ENCODE results near the gene PTPRN2. TPM values are rescaled to one million over a fixed set of nuclear protein-coding genes. Genes with fewer than 3 reads are reported as not detected.

Gene PTPRN2
- total RNA-seq, 2 experiments from 2014 or later: 0.46 to 0.51 TPM

GRCh38 chr7:158284121-158284520 lies 303.5 kb downstream of the PTPRN2 start:
- ChIA-PET CTCF (interaction anchor here (1.0 kb wide), 1 partner anchor 23 kb away, joined by 3 read pairs; no protein-coding TSS in a partner anchor), POLR2A (no interaction called here)
- H3K4me3 Mint-ChIP-seq: no peak overlapping the region
- no peaks in the 10 kb centered on the region for H3K4me1 Mint-ChIP-seq
- no peaks in the 10 kb centered on the region for H3K36me3 Mint-ChIP-seq (ENCODE audit: low read depth)
- H3K27ac Mint-ChIP-seq: no peak overlapping the region
- ATAC-seq (no peak), DNase-seq (no peak)
- intact Hi-C loops (cut with DNase I, micrococcal nuclease): no loop called here
- no peaks in the 10 kb centered on the region for H3K27me3 Mint-ChIP-seq
- H3K9me3 Mint-ChIP-seq (ENCODE audit: low read depth): peaks cover 24% of the 10 kb centered on the region

GRCh38 chr7:158283016-158283974 lies 304.3 kb downstream of the PTPRN2 start:
- Mint-ChIP-seq H3K27me3 (no peaks in the 10 kb centered on the region), H3K4me3 (no peak overlapping the region), H3K36me3 (ENCODE audit: low read depth) (no peaks in the 10 kb centered on the region), H3K27ac (no peak overlapping the region), H3K4me1 (no peaks in the 10 kb centered on the region), H3K9me3 (ENCODE audit: low read depth) (peaks cover 18% of the 10 kb centered on the region)
- POLR2A ChIA-PET: no interaction called here
- intact Hi-C loops (cut with DNase I, micrococcal nuclease): no loop called here
- ATAC-seq (no peak), DNase-seq (no peak)
- CTCF ChIA-PET: interaction anchor here (1.0 kb wide), 1 partner anchor 24 kb away, joined by 3 read pairs; no protein-coding TSS in a partner anchor

GRCh38 chr7:158282461-158283001 lies 305.1 kb downstream of the PTPRN2 start:
- CTCF ChIA-PET: no interaction called here
- H3K27ac Mint-ChIP-seq: no peak overlapping the region
- no peak overlapping the region for H3K4me3 Mint-ChIP-seq
- peaks cover 12% of the 10 kb centered on the region for H3K9me3 Mint-ChIP-seq (ENCODE audit: low read depth)
- no peaks in the 10 kb centered on the region for H3K27me3 Mint-ChIP-seq
- H3K4me1 Mint-ChIP-seq: no peaks in the 10 kb centered on the region
- no peak for DNase-seq
- intact Hi-C loops (cut with DNase I, micrococcal nuclease): no loop called here
- H3K36me3 Mint-ChIP-seq (ENCODE audit: low read depth): no peaks in the 10 kb centered on the region
- POLR2A ChIA-PET: no interaction called here
- ATAC-seq: no peak

- ATAC-seq: no peak
- Mint-ChIP-seq H3K36me3 (ENCODE audit: low read depth) (no peaks in the 10 kb centered on the region), H3K4me3 (no peak overlapping the region), H3K27ac (no peak overlapping the region), H3K27me3 (no peaks in the 10 kb centered on the region), H3K4me1 (no peaks in the 10 kb centered on the region), H3K9me3 (ENCODE audit: low read depth) (peaks cover 4% of the 10 kb centered on the region)
- DNase-seq: no peak
- POLR2A ChIA-PET: no interaction called here
- intact Hi-C loops (cut with DNase I, micrococcal nuclease): no loop called here
- CTCF ChIA-PET: no interaction called here
Measured at GRCh38 chr7:158281441-158281840, 306.2 kb downstream of the PTPRN2 start.

GRCh38 chr7:158280448-158281144 lies 307.0 kb downstream of the PTPRN2 start:
- Mint-ChIP-seq H3K27ac (no peak overlapping the region), H3K36me3 (ENCODE audit: low read depth) (no peaks in the 10 kb centered on the region), H3K9me3 (ENCODE audit: low read depth) (no peaks in the 10 kb centered on the region), H3K4me3 (no peak overlapping the region), H3K4me1 (no peaks in the 10 kb centered on the region), H3K27me3 (no peaks in the 10 kb centered on the region)
- ATAC-seq (no peak), DNase-seq (no peak)
- intact Hi-C loops (cut with DNase I, micrococcal nuclease): no loop called here
- ChIA-PET POLR2A (no interaction called here), CTCF (no interaction called here)

GRCh38 chr7:158279539-158280447 lies 307.8 kb downstream of the PTPRN2 start:
- ChIA-PET POLR2A (no interaction called here), CTCF (no interaction called here)
- no peaks in the 10 kb centered on the region for H3K36me3 Mint-ChIP-seq (ENCODE audit: low read depth)
- H3K27ac Mint-ChIP-seq: no peak overlapping the region
- ATAC-seq: no peak
- intact Hi-C loops (cut with DNase I, micrococcal nuclease): no loop called here
- H3K9me3 Mint-ChIP-seq (ENCODE audit: low read depth): no peaks in the 10 kb centered on the region
- no peak for DNase-seq
- no peaks in the 10 kb centered on the region for H3K4me1 Mint-ChIP-seq
- no peaks in the 10 kb centered on the region for H3K27me3 Mint-ChIP-seq
- no peak overlapping the region for H3K4me3 Mint-ChIP-seq

GRCh38 chr7:158278745-158279320 lies 308.8 kb downstream of the PTPRN2 start:
- ChIA-PET CTCF (no interaction called here), POLR2A (no interaction called here)
- DNase-seq: no peak
- Mint-ChIP-seq H3K27ac (no peak overlapping the region), H3K9me3 (ENCODE audit: low read depth) (no peaks in the 10 kb centered on the region), H3K36me3 (ENCODE audit: low read depth) (no peaks in the 10 kb centered on the region), H3K4me3 (no peak overlapping the region), H3K4me1 (no peaks in the 10 kb centered on the region), H3K27me3 (no peaks in the 10 kb centered on the region)
- intact Hi-C loops (cut with DNase I, micrococcal nuclease): no loop called here
- ATAC-seq: no peak

GRCh38 chr7:158277219-158278141 lies 310.1 kb downstream of the PTPRN2 start:
- Mint-ChIP-seq H3K27me3 (no peaks in the 10 kb centered on the region), H3K27ac (no peak overlapping the region), H3K4me3 (no peak overlapping the region), H3K9me3 (ENCODE audit: low read depth) (no peaks in the 10 kb centered on the region), H3K4me1 (no peaks in the 10 kb centered on the region), H3K36me3 (ENCODE audit: low read depth) (no peaks in the 10 kb centered on the region)
- DNase-seq (no peak), ATAC-seq (no peak)
- intact Hi-C loops (cut with DNase I, micrococcal nuclease): no loop called here
- CTCF ChIA-PET: no interaction called here
- POLR2A ChIA-PET: no interaction called here

GRCh38 chr7:158276414-158277218 lies 311.0 kb downstream of the PTPRN2 start:
- POLR2A ChIA-PET: no interaction called here
- intact Hi-C loops (cut with DNase I, micrococcal nuclease): no loop called here

More at GRCh38 chr7:158276414-158277218, 311.0 kb downstream of the PTPRN2 start:
- Mint-ChIP-seq H3K27ac (no peak overlapping the region), H3K27me3 (no peaks in the 10 kb centered on the region), H3K4me1 (no peaks in the 10 kb centered on the region), H3K4me3 (no peak overlapping the region), H3K36me3 (ENCODE audit: low read depth) (no peaks in the 10 kb centered on the region), H3K9me3 (ENCODE audit: low read depth) (no peaks in the 10 kb centered on the region)
- CTCF ChIA-PET: no interaction called here
- no peak for ATAC-seq
- DNase-seq: no peak
